HepG2 (cell line): ENCODE results near the gene P4HB. TPM values are rescaled to one million over a fixed set of nuclear protein-coding genes. Genes with fewer than 3 reads are reported as not detected.

Source experiments
- HNRNPK ChIP-seq: fragments of 200-400 bp; formaldehyde crosslinking; IDR thresholded peaks from 2 replicates; pipeline ENCODE4 v1.6.1; 2018; ENCODE audit warnings: low read length, low read depth, moderate library complexity, mild to moderate bottlenecking; ENCODE audit not compliant: poor library complexity, severe bottlenecking
- SATB2 ChIP-seq: sonication (generic); formaldehyde crosslinking; IDR thresholded peaks from 2 replicates; pipeline ENCODE4 v1.5.0; 2020; ENCODE audit warnings: missing genetic modification reagents
- TARDBP ChIP-seq: sonication (generic); formaldehyde crosslinking; IDR thresholded peaks from 2 replicates; pipeline ENCODE4 v1.8.0; 2022; ENCODE audit warnings: mild to moderate bottlenecking, missing genetic modification reagents
- ZBTB42 ChIP-seq: sonication (generic); formaldehyde crosslinking; IDR thresholded peaks from 2 replicates; pipeline ENCODE4 v1.5.0; 2020; ENCODE audit warnings: mild to moderate bottlenecking, missing genetic modification reagents
- ZFP37 ChIP-seq: sonication (generic); formaldehyde crosslinking; IDR thresholded peaks from 2 replicates; pipeline ENCODE4 v1.4.0; 2020; ENCODE audit warnings: missing genetic modification reagents, borderline replicate concordance
- ZNF337 ChIP-seq: sonication (generic); formaldehyde crosslinking; IDR thresholded peaks from 2 replicates; pipeline ENCODE4 v1.5.1; 2020; ENCODE audit warnings: missing genetic modification reagents, low read depth, mild to moderate bottlenecking, borderline replicate concordance
- ZNF547 ChIP-seq: sonication (generic); formaldehyde crosslinking; IDR thresholded peaks from 2 replicates; pipeline ENCODE4 v1.5.1; 2020; ENCODE audit warnings: mild to moderate bottlenecking, missing genetic modification reagents
- ZNF749 ChIP-seq: sonication (generic); formaldehyde crosslinking; IDR thresholded peaks from 2 replicates; pipeline ENCODE4 v1.8.0; 2022; ENCODE audit warnings: mild to moderate bottlenecking, missing genetic modification reagents, moderate library complexity, borderline replicate concordance
- polyA plus RNA-seq, 8 experiments: library from polyadenylated mRNA; depleted of rRNA in 3 of 8; stranded (reverse) in 7 of 8; unstranded in 1 of 8; fragments of >200 nt; fragmentation: Illumina TruSeq in 4 of 8; extraction: Trizol in 4 of 8; gene quantifications; 2 replicates each; pipeline versions ENCODE4 v1.2.1 to v1.2.3, GENCODE V29; 2011 to 2016; ENCODE audit warnings: low read depth in 4 of 8, missing spikeins in 1 of 8, mixed read lengths in 1 of 8; ENCODE audit not compliant: insufficient read depth in 1 of 8
- total RNA-seq, 5 experiments: library from RNA; depleted of rRNA; stranded (reverse); fragments of >200 nt; fragmentation: Illumina TruSeq; extraction: Trizol; gene quantifications; 2 replicates each; pipeline ENCODE4 v1.2.3, GENCODE V29; 2016; ENCODE audit warnings: low read depth in 1 of 5
- TF ChIP-seq, protein P1 (sequence below): sonication (generic); formaldehyde crosslinking; IDR thresholded peaks from 2 replicates; pipeline ENCODE4 v1.5.1; 2020; ENCODE audit warnings: missing genetic modification reagents, mild to moderate bottlenecking, borderline replicate concordance
- TF ChIP-seq, protein P2 (sequence below): sonication (generic); formaldehyde crosslinking; IDR thresholded peaks from 2 replicates; pipeline ENCODE4 v1.5.1; 2020; ENCODE audit warnings: mild to moderate bottlenecking, missing genetic modification reagents, borderline replicate concordance
- TF ChIP-seq, protein P3 (sequence below): sonication (generic); formaldehyde crosslinking; IDR thresholded peaks from 2 replicates; pipeline ENCODE4 v1.8.1; 2023; ENCODE audit warnings: missing genetic modification reagents, mild to moderate bottlenecking, borderline replicate concordance
- TF ChIP-seq, protein P4 (sequence below): sonication (generic); formaldehyde crosslinking; IDR thresholded peaks from 2 replicates; pipeline ENCODE4 v1.9.0; 2022; ENCODE audit warnings: missing genetic modification reagents, mild to moderate bottlenecking, borderline replicate concordance
- TF ChIP-seq, protein P5 (sequence below): sonication (generic); formaldehyde crosslinking; IDR thresholded peaks from 2 replicates; pipeline ENCODE4 v1.4.0; 2020; ENCODE audit warnings: missing genetic modification reagents; ENCODE audit errors: not compliant biosample characterization
- TF ChIP-seq, protein P6 (sequence below): sonication (generic); formaldehyde crosslinking; conservative IDR thresholded peaks from 2 replicates; pipeline ENCODE4 v1.4.0; 2020; ENCODE audit warnings: missing genetic modification reagents

Gene P4HB
- total and polyA plus RNA-seq, 2 of the 13 experiments (the other 11 are each of a cell fraction or from before 2014, with no cell fraction given), result 185 to 782 TPM

DNA sequence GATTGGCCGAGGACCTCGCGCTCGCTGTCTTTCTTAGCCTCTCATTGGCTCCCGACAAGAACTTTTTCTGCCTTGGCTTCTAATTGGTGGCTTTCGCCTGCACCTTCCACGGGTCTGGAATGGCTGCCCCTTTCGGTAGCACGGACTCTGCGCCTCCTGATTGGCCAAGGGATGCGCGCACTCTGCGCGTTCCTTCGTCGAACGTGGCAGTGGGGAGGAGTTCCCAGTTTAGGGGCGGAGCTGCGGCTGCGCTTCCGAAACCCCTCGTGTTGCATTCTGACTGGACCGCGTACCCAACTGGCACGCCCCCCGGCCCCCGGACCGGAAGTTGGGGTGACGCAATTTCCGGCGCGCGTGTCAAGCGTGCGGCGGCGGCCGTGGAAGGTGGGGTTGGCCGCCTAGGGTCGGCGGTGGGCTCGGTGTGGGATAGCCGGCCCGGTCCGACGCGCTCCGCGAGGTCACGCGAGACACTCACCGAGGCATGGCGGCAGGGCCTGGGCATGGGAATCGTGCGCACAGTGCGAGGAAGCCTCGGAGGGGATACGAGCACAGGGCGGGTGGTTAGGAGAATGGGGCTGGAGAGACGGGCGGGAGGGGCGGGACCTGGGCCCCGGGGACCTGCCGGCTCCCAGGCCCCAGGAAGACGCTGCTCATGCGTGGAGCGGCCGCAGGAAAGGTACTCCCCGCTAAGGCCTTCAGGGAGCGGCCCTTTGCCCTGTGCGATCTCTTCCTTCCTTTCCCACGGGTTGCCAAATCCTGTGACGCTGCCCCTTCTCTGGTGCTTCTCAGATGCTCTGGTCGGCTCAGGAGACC is 627 bp upstream of the P4HB start (continued):
- TF ChIP-seq, protein P1, sequence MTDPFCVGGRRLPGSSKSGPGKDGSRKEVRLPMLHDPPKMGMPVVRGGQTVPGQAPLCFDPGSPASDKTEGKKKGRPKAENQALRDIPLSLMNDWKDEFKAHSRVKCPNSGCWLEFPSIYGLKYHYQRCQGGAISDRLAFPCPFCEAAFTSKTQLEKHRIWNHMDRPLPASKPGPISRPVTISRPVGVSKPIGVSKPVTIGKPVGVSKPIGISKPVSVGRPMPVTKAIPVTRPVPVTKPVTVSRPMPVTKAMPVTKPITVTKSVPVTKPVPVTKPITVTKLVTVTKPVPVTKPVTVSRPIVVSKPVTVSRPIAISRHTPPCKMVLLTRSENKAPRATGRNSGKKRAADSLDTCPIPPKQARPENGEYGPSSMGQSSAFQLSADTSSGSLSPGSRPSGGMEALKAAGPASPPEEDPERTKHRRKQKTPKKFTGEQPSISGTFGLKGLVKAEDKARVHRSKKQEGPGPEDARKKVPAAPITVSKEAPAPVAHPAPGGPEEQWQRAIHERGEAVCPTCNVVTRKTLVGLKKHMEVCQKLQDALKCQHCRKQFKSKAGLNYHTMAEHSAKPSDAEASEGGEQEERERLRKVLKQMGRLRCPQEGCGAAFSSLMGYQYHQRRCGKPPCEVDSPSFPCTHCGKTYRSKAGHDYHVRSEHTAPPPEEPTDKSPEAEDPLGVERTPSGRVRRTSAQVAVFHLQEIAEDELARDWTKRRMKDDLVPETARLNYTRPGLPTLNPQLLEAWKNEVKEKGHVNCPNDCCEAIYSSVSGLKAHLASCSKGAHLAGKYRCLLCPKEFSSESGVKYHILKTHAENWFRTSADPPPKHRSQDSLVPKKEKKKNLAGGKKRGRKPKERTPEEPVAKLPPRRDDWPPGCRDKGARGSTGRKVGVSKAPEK (CRISPR knock-in tag), result no peak
- TF ChIP-seq HNRNPK (peak; percentile 66), ZBTB42 (peak; percentile 92), SATB2 (CRISPR knock-in tag) (0 out of 2 replicates have a peak, but pooled peaks have one; percentile 12), ZFP37 (peak; percentile 66; the same call in 1 of the 2 replicates), TARDBP (CRISPR knock-in tag) (no peak; the same call in none of the 2 replicates), ZNF749 (CRISPR knock-in tag) (no peak; the same call in 1 of the 2 replicates), ZNF547 (CRISPR knock-in tag) (peak; percentile 75), ZNF337 (CRISPR knock-in tag) (0 out of 2 replicates have a peak, but pooled peaks have one; percentile 60)
- TF ChIP-seq, protein P2, sequence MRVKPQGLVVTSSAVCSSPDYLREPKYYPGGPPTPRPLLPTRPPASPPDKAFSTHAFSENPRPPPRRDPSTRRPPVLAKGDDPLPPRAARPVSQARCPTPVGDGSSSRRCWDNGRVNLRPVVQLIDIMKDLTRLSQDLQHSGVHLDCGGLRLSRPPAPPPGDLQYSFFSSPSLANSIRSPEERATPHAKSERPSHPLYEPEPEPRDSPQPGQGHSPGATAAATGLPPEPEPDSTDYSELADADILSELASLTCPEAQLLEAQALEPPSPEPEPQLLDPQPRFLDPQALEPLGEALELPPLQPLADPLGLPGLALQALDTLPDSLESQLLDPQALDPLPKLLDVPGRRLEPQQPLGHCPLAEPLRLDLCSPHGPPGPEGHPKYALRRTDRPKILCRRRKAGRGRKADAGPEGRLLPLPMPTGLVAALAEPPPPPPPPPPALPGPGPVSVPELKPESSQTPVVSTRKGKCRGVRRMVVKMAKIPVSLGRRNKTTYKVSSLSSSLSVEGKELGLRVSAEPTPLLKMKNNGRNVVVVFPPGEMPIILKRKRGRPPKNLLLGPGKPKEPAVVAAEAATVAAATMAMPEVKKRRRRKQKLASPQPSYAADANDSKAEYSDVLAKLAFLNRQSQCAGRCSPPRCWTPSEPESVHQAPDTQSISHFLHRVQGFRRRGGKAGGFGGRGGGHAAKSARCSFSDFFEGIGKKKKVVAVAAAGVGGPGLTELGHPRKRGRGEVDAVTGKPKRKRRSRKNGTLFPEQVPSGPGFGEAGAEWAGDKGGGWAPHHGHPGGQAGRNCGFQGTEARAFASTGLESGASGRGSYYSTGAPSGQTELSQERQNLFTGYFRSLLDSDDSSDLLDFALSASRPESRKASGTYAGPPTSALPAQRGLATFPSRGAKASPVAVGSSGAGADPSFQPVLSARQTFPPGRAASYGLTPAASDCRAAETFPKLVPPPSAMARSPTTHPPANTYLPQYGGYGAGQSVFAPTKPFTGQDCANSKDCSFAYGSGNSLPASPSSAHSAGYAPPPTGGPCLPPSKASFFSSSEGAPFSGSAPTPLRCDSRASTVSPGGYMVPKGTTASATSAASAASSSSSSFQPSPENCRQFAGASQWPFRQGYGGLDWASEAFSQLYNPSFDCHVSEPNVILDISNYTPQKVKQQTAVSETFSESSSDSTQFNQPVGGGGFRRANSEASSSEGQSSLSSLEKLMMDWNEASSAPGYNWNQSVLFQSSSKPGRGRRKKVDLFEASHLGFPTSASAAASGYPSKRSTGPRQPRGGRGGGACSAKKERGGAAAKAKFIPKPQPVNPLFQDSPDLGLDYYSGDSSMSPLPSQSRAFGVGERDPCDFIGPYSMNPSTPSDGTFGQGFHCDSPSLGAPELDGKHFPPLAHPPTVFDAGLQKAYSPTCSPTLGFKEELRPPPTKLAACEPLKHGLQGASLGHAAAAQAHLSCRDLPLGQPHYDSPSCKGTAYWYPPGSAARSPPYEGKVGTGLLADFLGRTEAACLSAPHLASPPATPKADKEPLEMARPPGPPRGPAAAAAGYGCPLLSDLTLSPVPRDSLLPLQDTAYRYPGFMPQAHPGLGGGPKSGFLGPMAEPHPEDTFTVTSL (CRISPR knock-in tag), result no peak; the same call in 1 of the 2 replicates
- TF ChIP-seq, protein P3, sequence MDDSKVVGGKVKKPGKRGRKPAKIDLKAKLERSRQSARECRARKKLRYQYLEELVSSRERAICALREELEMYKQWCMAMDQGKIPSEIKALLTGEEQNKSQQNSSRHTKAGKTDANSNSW (CRISPR knock-in tag), result 0 out of 2 replicates have a peak, but pooled peaks have one; percentile 75
- TF ChIP-seq, protein P4, sequence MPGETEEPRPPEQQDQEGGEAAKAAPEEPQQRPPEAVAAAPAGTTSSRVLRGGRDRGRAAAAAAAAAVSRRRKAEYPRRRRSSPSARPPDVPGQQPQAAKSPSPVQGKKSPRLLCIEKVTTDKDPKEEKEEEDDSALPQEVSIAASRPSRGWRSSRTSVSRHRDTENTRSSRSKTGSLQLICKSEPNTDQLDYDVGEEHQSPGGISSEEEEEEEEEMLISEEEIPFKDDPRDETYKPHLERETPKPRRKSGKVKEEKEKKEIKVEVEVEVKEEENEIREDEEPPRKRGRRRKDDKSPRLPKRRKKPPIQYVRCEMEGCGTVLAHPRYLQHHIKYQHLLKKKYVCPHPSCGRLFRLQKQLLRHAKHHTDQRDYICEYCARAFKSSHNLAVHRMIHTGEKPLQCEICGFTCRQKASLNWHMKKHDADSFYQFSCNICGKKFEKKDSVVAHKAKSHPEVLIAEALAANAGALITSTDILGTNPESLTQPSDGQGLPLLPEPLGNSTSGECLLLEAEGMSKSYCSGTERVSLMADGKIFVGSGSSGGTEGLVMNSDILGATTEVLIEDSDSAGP (CRISPR knock-in tag), result peak; percentile 70
- TF ChIP-seq, protein P5, sequence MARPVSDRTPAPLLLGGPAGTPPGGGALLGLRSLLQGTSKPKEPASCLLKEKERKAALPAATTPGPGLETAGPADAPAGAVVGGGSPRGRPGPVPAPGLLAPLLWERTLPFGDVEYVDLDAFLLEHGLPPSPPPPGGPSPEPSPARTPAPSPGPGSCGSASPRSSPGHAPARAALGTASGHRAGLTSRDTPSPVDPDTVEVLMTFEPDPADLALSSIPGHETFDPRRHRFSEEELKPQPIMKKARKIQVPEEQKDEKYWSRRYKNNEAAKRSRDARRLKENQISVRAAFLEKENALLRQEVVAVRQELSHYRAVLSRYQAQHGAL (CRISPR knock-in tag), result no peak
- TF ChIP-seq, protein P6, sequence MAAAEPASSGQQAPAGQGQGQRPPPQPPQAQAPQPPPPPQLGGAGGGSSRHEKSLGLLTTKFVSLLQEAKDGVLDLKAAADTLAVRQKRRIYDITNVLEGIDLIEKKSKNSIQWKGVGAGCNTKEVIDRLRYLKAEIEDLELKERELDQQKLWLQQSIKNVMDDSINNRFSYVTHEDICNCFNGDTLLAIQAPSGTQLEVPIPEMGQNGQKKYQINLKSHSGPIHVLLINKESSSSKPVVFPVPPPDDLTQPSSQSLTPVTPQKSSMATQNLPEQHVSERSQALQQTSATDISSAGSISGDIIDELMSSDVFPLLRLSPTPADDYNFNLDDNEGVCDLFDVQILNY (CRISPR knock-in tag), result peak; percentile 52; the same call in 1 of the 2 replicates
